DOHH2 (cell line): Measurements from ENCODE around the gene UBASH3A.

Source experiments
- H3F3A ChIP-seq: fragments of 200-600 bp; sonication (generic), shearing (Covaris generic); 2 replicates; pipeline ENCODE4 v1.6.0; 2016; ENCODE audit warnings: antibody characterized with exemption, mild to moderate bottlenecking; ENCODE audit not compliant: control insufficient read depth, insufficient read depth
- H3K27ac ChIP-seq: fragments of 200-600 bp; sonication (generic); 2 replicates; pipeline ENCODE4 v1.5.1; 2014; ENCODE audit warnings: low read depth, mild to moderate bottlenecking, low read length, moderate library complexity
- H3K27me3 ChIP-seq: fragments of 200-600 bp; sonication (generic); 2 replicates; pipeline ENCODE4 v1.6.1; 2014; ENCODE audit warnings: mild to moderate bottlenecking, low read length, mixed read lengths; ENCODE audit not compliant: control insufficient read depth
- H3K36me3 ChIP-seq: fragments of 200-600 bp; sonication (generic); 2 replicates; pipeline ENCODE4 v1.6.1; 2014; ENCODE audit warnings: mild to moderate bottlenecking, low read length, moderate library complexity, mixed read lengths; ENCODE audit not compliant: control insufficient read depth
- H3K4me1 ChIP-seq: fragments of 200-600 bp; sonication (generic); 2 replicates; pipeline ENCODE4 v1.6.1; 2014; ENCODE audit warnings: mild to moderate bottlenecking, low read length, mixed read lengths; ENCODE audit not compliant: control insufficient read depth
- H3K4me2 ChIP-seq: fragments of 200-600 bp; sonication (generic); 2 replicates; pipeline ENCODE4 v1.6.0; 2014; ENCODE audit warnings: mild to moderate bottlenecking, low read length, moderate library complexity
- H3K4me3 ChIP-seq: fragments of 200-600 bp; sonication (generic); 2 replicates; pipeline ENCODE4 v1.5.1; 2014; ENCODE audit warnings: mild to moderate bottlenecking, low read length, mixed read lengths
- H3K79me2 ChIP-seq: fragments of 200-600 bp; sonication (generic); 2 replicates; pipeline ENCODE4 v1.6.1; 2014; ENCODE audit warnings: mild to moderate bottlenecking, low read length, mixed read lengths; ENCODE audit not compliant: control insufficient read depth
- H3K9me2 ChIP-seq: fragments of 200-600 bp; sonication (generic); replicated peaks from 2 replicates; pipeline ENCODE4 v1.6.1; 2014; ENCODE audit warnings: mild to moderate bottlenecking, low read length, mixed read lengths; ENCODE audit not compliant: control insufficient read depth
- H3K9me3 ChIP-seq: fragments of 200-600 bp; sonication (generic); 2 replicates; pipeline ENCODE4 v1.6.1; 2014; ENCODE audit warnings: antibody characterized with exemption, low read length, mixed read lengths; ENCODE audit not compliant: control insufficient read depth, insufficient read depth
- H4K20me1 ChIP-seq: fragments of 200-600 bp; sonication (generic); 2 replicates; pipeline ENCODE4 v1.6.0; 2014; ENCODE audit warnings: low read depth, mild to moderate bottlenecking, antibody characterized with exemption, low read length, moderate library complexity; ENCODE audit not compliant: control insufficient read depth, insufficient read depth
- EZH2phosphoT487 ChIP-seq: fragments of 200-600 bp; sonication (generic); IDR thresholded peaks from 2 replicates; pipeline ENCODE4 v1.6.1; 2017; ENCODE audit warnings: borderline replicate concordance, mild to moderate bottlenecking, antibody characterized with exemption, low read length, moderate library complexity, mixed read lengths
- TF ChIP-seq, protein P1 (sequence below): fragments of 200-600 bp; sonication (generic); IDR thresholded peaks from one replicate; pipeline ENCODE4 v1.5.1; 2014; ENCODE audit warnings: antibody characterized with exemption, mild to moderate bottlenecking, low read depth, low read length; ENCODE audit not compliant: poor library complexity, severe bottlenecking

Gene UBASH3A

DNA sequence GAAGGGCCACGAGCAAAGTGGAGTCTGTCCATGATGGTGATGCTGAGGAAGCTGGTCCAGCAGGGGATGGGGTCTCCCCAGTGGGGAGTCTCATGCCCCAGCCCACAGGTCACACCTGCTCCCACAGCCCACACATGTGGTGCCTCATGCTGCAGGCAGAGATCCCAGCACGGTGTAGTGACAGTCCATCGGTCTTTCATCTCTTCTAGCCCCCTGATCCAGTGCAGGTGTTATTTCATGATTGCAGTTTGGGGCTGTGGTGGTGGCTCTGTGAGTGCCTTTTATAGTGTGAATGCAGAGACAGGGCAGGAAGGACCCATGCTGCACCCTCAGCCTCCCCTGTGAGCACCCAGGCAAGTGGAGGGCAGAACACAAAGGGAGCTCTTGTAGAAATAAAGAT lies 45.0 kb downstream of the UBASH3A start:
- Histone ChIP-seq H4K20me1 (no peaks in the 10 kb centered on the region), H3K4me1 (peaks cover 19% of the 10 kb centered on the region), H3K36me3 (no peaks in the 10 kb centered on the region), H3K27me3 (no peaks in the 10 kb centered on the region), H3F3A (no peaks in the 10 kb centered on the region), H3K9me2 (no peaks in the 10 kb centered on the region), H3K9me3 (no peaks in the 10 kb centered on the region), H3K4me2 (no peak overlapping the region), H3K4me3 (no peak overlapping the region), H3K79me2 (no peaks in the 10 kb centered on the region), H3K27ac (no peak overlapping the region)
- TF ChIP-seq, protein P1, sequence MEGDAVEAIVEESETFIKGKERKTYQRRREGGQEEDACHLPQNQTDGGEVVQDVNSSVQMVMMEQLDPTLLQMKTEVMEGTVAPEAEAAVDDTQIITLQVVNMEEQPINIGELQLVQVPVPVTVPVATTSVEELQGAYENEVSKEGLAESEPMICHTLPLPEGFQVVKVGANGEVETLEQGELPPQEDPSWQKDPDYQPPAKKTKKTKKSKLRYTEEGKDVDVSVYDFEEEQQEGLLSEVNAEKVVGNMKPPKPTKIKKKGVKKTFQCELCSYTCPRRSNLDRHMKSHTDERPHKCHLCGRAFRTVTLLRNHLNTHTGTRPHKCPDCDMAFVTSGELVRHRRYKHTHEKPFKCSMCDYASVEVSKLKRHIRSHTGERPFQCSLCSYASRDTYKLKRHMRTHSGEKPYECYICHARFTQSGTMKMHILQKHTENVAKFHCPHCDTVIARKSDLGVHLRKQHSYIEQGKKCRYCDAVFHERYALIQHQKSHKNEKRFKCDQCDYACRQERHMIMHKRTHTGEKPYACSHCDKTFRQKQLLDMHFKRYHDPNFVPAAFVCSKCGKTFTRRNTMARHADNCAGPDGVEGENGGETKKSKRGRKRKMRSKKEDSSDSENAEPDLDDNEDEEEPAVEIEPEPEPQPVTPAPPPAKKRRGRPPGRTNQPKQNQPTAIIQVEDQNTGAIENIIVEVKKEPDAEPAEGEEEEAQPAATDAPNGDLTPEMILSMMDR = no peak
- TF ChIP-seq EZH2phosphoT487 = no peak

DNA sequence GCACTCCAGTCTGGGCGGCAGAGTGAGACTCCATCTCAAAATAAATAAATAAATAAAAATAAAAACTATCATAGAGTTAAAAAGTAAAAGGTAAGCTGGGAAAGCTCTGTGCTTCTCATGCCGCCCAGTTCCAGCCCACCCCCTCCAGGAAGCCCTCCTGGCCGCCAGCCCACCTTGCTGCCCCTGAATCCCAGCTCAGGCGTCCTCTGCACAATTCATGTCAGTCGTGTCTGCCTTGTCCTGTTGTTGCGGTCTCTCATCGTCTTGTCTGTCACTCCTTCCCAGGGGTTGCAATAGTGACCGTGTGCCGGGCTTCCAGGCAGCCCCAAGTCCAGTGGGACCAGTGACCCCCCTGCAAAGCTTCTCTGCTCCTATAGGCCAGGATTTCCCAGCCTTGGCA lies 48.2 kb downstream of the UBASH3A start:
- Histone ChIP-seq H3K4me1 (peaks cover 29% of the 10 kb centered on the region), H3K27me3 (no peaks in the 10 kb centered on the region), H3K27ac (no peak overlapping the region), H3K36me3 (no peaks in the 10 kb centered on the region), H3K9me2 (no peaks in the 10 kb centered on the region), H3K79me2 (no peaks in the 10 kb centered on the region), H3K4me3 (no peak overlapping the region), H3K4me2 (no peak overlapping the region), H3K9me3 (no peaks in the 10 kb centered on the region), H3F3A (no peaks in the 10 kb centered on the region), H4K20me1 (no peaks in the 10 kb centered on the region)
- TF ChIP-seq, protein P1 = no peak
- TF ChIP-seq EZH2phosphoT487 = no peak

DNA sequence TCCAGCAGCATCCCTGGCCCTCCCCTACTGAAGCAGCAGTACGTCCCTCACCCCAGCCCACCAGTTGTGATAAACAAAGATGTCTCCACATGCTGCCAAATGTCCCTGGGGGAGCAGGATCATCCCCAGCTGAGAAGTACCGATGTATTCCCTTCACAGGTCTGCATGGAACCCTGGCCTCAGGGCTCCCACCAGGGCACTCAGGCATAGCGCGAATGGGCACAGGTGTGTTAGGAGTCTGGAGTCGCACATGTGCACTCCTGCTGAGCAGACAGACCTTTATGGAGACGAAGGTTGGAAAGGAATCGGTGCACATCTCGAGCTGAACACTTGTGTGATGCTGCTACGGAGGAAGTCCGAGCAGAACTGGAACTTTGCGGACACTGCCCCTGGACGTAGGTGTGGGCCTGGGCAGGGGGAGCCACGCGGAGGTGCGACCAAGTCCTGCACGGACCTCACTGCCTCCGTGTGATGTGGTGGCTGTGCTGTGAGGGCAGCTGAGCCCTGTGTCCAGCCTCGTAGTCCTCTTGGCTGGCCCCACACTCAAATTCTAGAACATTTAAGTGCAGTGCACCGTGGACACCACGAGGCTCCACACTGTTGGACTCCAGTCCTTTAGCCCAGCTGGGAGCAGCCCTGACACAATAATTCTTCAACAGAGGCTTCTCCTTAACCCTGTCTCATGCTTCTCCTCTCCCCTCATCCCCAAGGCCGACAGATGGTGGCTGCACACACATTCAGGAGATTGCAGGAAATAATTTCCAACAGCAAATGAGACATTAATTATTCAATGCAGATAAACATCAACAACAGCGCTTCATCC lies 48.9 kb downstream of the UBASH3A start:
- no peaks in the 10 kb centered on the region for H3F3A ChIP-seq
- H3K9me3 ChIP-seq = no peaks in the 10 kb centered on the region
- H3K27me3 ChIP-seq = no peaks in the 10 kb centered on the region
- peaks cover 32% of the 10 kb centered on the region for H3K4me1 ChIP-seq
- H3K27ac ChIP-seq = no peak overlapping the region
- no peaks in the 10 kb centered on the region for H3K79me2 ChIP-seq
- TF ChIP-seq, protein P1 = no peak
- TF ChIP-seq EZH2phosphoT487 = no peak
- 0 out of 2 replicates have a peak overlapping the region, but pooled peaks have one; percentile 13 for H3K4me2 ChIP-seq
- no peaks in the 10 kb centered on the region for H4K20me1 ChIP-seq
- H3K4me3 ChIP-seq = no peak overlapping the region
- H3K36me3 ChIP-seq = no peaks in the 10 kb centered on the region
- no peaks in the 10 kb centered on the region for H3K9me2 ChIP-seq
